Endothelial cell of umbilical vein (primary cell): ENCODE results near the gene TICRR. TPM values are rescaled to one million over a fixed set of nuclear protein-coding genes. Genes with fewer than 3 reads are reported as not detected.

Experiments used
- BruUV-seq: library from RNA; stranded (reverse); fragments of 400-500 nt; replicated peaks from 2 replicates; lab custom pipeline; 2021; lab: Mats Ljungman, UMichigan
- CTCF ChIA-PET: fragments of 300-600, 350-600 bp; sonication (Branson Sonifier 250); formaldehyde crosslinking; loops from one replicate; lab custom pipeline; 2021; ENCODE audit warnings: antibody characterized with exemption, inconsistent platforms; lab: Charles Lee
- POLR2A ChIA-PET: fragments of 300-600, 350-600 bp; sonication (Branson Sonifier 250); formaldehyde crosslinking; loops from one replicate; lab custom pipeline; 2021; ENCODE audit warnings: antibody characterized with exemption, inconsistent platforms; lab: Charles Lee
- DNase-seq: peaks from one replicate; pipeline ENCODE4 v3.0.0-alpha.2; 2011; ENCODE audit warnings: low read depth, low spot score
- FAIRE-seq: peaks from 2 replicates; lab custom pipeline; 2011; peaks lifted over from hg19 to GRCh38; lab: Jason Lieb, UNC
- H2AFZ ChIP-seq: 2 replicates; pipeline ENCODE4 v1.6.0; 2012; ENCODE audit warnings: low read depth, low read length, control low read depth, inconsistent platforms
- H3K27ac ChIP-seq: 2 replicates; pipeline ENCODE4 v1.5.1; 2011; ENCODE audit warnings: low read depth, mild to moderate bottlenecking, control low read depth, low read length, moderate library complexity; ENCODE audit not compliant: insufficient read depth
- H3K27me3 ChIP-seq, 2 experiments: 2 replicates each; pipeline versions ENCODE4 v1.6.0 to v1.6.1; 2011; ENCODE audit warnings: low read length in 2 of 2, mixed read lengths in 1 of 2; ENCODE audit not compliant: control insufficient read depth in 2 of 2, insufficient read depth in 2 of 2
- H3K36me3 ChIP-seq, 2 experiments: 2 replicates in 1 of 2; 3 replicates in 1 of 2; pipeline ENCODE4 v1.5.1; 2011; ENCODE audit warnings: low read length in 2 of 2, mild to moderate bottlenecking in 1 of 2, moderate library complexity in 1 of 2; ENCODE audit not compliant: control insufficient read depth in 2 of 2, insufficient read depth in 2 of 2; ENCODE audit errors: extremely low read depth in 1 of 2
- H3K4me1 ChIP-seq: 3 replicates; pipeline ENCODE4 v1.5.1; 2011; ENCODE audit warnings: mild to moderate bottlenecking, low read length; ENCODE audit not compliant: control insufficient read depth, insufficient read depth; ENCODE audit errors: extremely low read depth
- H3K4me2 ChIP-seq: 2 replicates; pipeline ENCODE4 v1.6.1; 2011; ENCODE audit warnings: low read length, control low read depth, mixed read lengths; ENCODE audit not compliant: insufficient read depth
- H3K4me3 ChIP-seq, 3 experiments: fragments of 200-600 bp in 1 of 3; sonication (generic), shearing (Covaris generic) in 1 of 3; replicated peaks in 1 of 3; 2 replicates each; pipeline ENCODE4 v1.5.1; 2011 to 2016; ENCODE audit warnings: control low read depth in 3 of 3, low read length in 3 of 3, mild to moderate bottlenecking in 2 of 3, inconsistent platforms in 1 of 3, low read depth in 1 of 3, moderate library complexity in 1 of 3; ENCODE audit not compliant: insufficient read depth in 1 of 3
- H3K79me2 ChIP-seq: 2 replicates; pipeline ENCODE4 v1.6.0; 2012; ENCODE audit warnings: low read length, inconsistent platforms; ENCODE audit not compliant: control insufficient read depth, insufficient read depth
- H3K9ac ChIP-seq: replicated peaks from 2 replicates; pipeline ENCODE3; 2011; ENCODE audit warnings: low read length, control low read depth; ENCODE audit not compliant: insufficient read depth; ENCODE audit errors: extremely low read depth
- H3K9me1 ChIP-seq: replicated peaks from 3 replicates; pipeline ENCODE4 v1.6.0; 2011; ENCODE audit warnings: mild to moderate bottlenecking, low read length; ENCODE audit not compliant: control insufficient read depth, insufficient read depth; ENCODE audit errors: extremely low read depth
- H3K9me3 ChIP-seq: replicated peaks from 2 replicates; pipeline ENCODE4 v1.5.1; 2012; ENCODE audit warnings: low read length, inconsistent platforms; ENCODE audit not compliant: control insufficient read depth, insufficient read depth
- H4K20me1 ChIP-seq: replicated peaks from 2 replicates; pipeline ENCODE3; 2011; ENCODE audit warnings: mild to moderate bottlenecking, low read length; ENCODE audit not compliant: control insufficient read depth, insufficient read depth; ENCODE audit errors: extremely low read depth
- CTCF ChIP-seq, 2 donors: IDR thresholded peaks; 1 replicate in 1 of 2; 2 replicates in 1 of 2; pipeline ENCODE4 v1.5.1; 2011; ENCODE audit warnings: low read length in 2 of 2, mild to moderate bottlenecking in 2 of 2, moderate library complexity in 2 of 2, control low read depth in 1 of 2, inconsistent platforms in 1 of 2, low read depth in 1 of 2; ENCODE audit not compliant: insufficient read depth in 1 of 2; ENCODE audit errors: extremely low read depth in 1 of 2
- EZH2 ChIP-seq: IDR thresholded peaks from 2 replicates; pipeline ENCODE4 v1.6.1; 2012; ENCODE audit warnings: borderline replicate concordance, low read depth, mild to moderate bottlenecking, moderate library complexity, low read length, inconsistent platforms; ENCODE audit not compliant: severe bottlenecking
- FOS ChIP-seq: IDR thresholded peaks from 2 replicates; pipeline ENCODE4 v1.6.1; 2011; ENCODE audit warnings: mild to moderate bottlenecking, low read length, moderate library complexity, borderline replicate concordance; ENCODE audit not compliant: insufficient read depth
- GATA2 ChIP-seq: IDR thresholded peaks from 2 replicates; pipeline ENCODE4 v1.7.0; 2011; ENCODE audit warnings: low read depth, mild to moderate bottlenecking, moderate library complexity, mixed read lengths, low read length; ENCODE audit not compliant: insufficient read length, insufficient read depth
- JUN ChIP-seq: IDR thresholded peaks from 2 replicates; pipeline ENCODE4 v1.6.1; 2011; ENCODE audit warnings: borderline replicate concordance, low read depth; ENCODE audit not compliant: insufficient read length, insufficient read depth
- MAX ChIP-seq: IDR thresholded peaks from 2 replicates; pipeline ENCODE4 v1.6.1; 2011; ENCODE audit not compliant: insufficient read depth, insufficient read length
- MYC ChIP-seq: IDR thresholded peaks from one replicate; pipeline ENCODE4 v1.6.1; 2011; ENCODE audit warnings: mild to moderate bottlenecking, low read depth, low read length
- POLR2A ChIP-seq: IDR thresholded peaks from 2 replicates; pipeline ENCODE4 v1.6.1; 2012; ENCODE audit warnings: low read depth, mild to moderate bottlenecking, control low read depth, low read length
- POLR2AphosphoS5 ChIP-seq: IDR thresholded peaks from 2 replicates; pipeline ENCODE4 v1.6.1; 2012; ENCODE audit warnings: low read depth, mild to moderate bottlenecking, control low read depth, low read length, moderate library complexity; ENCODE audit not compliant: insufficient read depth
- dilution Hi-C: fragments of 300-500 bp; cut with MboI; formaldehyde crosslinking; loops from one replicate; pipeline ENCODE4 v1.15.0; 2019; ENCODE audit warnings: low sequenced_read_pairs; ENCODE audit not compliant: extremely low pct_ligation_motif_present
- intact Hi-C: fragments of 100-400 bp; cut with micrococcal nuclease; formaldehyde crosslinking; loops from one replicate; pipeline ENCODE4 v1.10.0; 2022
- polyA plus RNA-seq, 4 experiments: library from polyadenylated mRNA; depleted of rRNA in 3 of 4; stranded (reverse) in 3 of 4; unstranded in 1 of 4; fragments of >200 nt; gene quantifications; 2 replicates each; pipeline versions ENCODE4 v1.2.1 to v1.2.3, GENCODE V29; 2011 to 2012; ENCODE audit warnings: missing spikeins in 1 of 4
- total RNA-seq: library from RNA; stranded (reverse); gene quantifications from 2 replicates; pipeline ENCODE4 v1.2.3, GENCODE V29; 2021

Gene TICRR
- total and polyA plus RNA-seq, 2 donors (not counting 3 experiments of a cell fraction or from before 2014, with no cell fraction given) = 4.9 to 19.4 TPM

GRCh38 chr15:89533861-89534544 is 41.3 kb upstream of the TICRR start:
- DNase-seq (no peak), FAIRE-seq (no peak)
- intact Hi-C loops = no loop called here
- H3K36me3 ChIP-seq = no peaks in the 10 kb centered on the region
- no peaks in the 10 kb centered on the region for H4K20me1 ChIP-seq
- no peaks in the 10 kb centered on the region for H3K79me2 ChIP-seq
- H3K9me1 ChIP-seq = no peaks in the 10 kb centered on the region
- H3K27me3 ChIP-seq = no peaks in the 10 kb centered on the region
- CTCF ChIA-PET = no interaction called here
- no peaks in the 10 kb centered on the region for H3K4me1 ChIP-seq
- dilution Hi-C loops = no loop called here
- no peaks in the 10 kb centered on the region for H3K9me3 ChIP-seq
- TF ChIP-seq MYC (no peak), EZH2 (no peak), GATA2 (no peak), POLR2AphosphoS5 (no peak), CTCF (IDR thresholded peaks at IDR 0.05; ENCODE audit: extremely low read depth in 1 of 2, insufficient read depth in 1 of 2, low read depth in 1 of 2, low read length in 2 of 2) (no peak)
- no peak overlapping the region for H2AFZ ChIP-seq
- no TSS peak for BruUV-seq
- H3K27ac ChIP-seq = no peak overlapping the region
- no peak overlapping the region for H3K9ac ChIP-seq
- no peak overlapping the region for H3K4me2 ChIP-seq
- no peak overlapping the region for H3K4me3 ChIP-seq
- POLR2A ChIA-PET = no interaction called here

GRCh38 chr15:89539027-89539426 is 36.2 kb upstream of the TICRR start:
- ChIA-PET CTCF (no interaction called here), POLR2A (no interaction called here)
- TF ChIP-seq FOS (no peak), GATA2 (no peak), JUN (no peak), EZH2 (no peak), MAX (no peak), CTCF (IDR thresholded peaks at IDR 0.05; ENCODE audit: extremely low read depth in 1 of 2, insufficient read depth in 1 of 2, low read depth in 1 of 2, low read length in 2 of 2) (no peak), POLR2A (no peak), POLR2AphosphoS5 (no peak), MYC (no peak)
- DNase-seq (no peak), FAIRE-seq (no peak)
- no peak overlapping the region for H3K4me2 ChIP-seq
- H3K9ac ChIP-seq = no peak overlapping the region
- intact Hi-C loops = no loop called here
- H3K4me3 ChIP-seq = no peak overlapping the region
- no peaks in the 10 kb centered on the region for H4K20me1 ChIP-seq
- H3K9me3 ChIP-seq = no peaks in the 10 kb centered on the region
- H3K27ac ChIP-seq = no peak overlapping the region
- no peaks in the 10 kb centered on the region for H3K36me3 ChIP-seq
- no peaks in the 10 kb centered on the region for H3K9me1 ChIP-seq
- H2AFZ ChIP-seq = no peak overlapping the region
- no TSS peak for BruUV-seq
- no peaks in the 10 kb centered on the region for H3K4me1 ChIP-seq
- no peaks in the 10 kb centered on the region for H3K79me2 ChIP-seq
- dilution Hi-C loops = no loop called here
- peaks cover 0 to 2% of the 10 kb centered on the region in 2 experiments for H3K27me3 ChIP-seq
